Left lung (tissue), 10 donors: Measurements from ENCODE around the gene RGS14. TPM values are rescaled to one million over a fixed set of nuclear protein-coding genes. Genes with fewer than 3 reads are reported as not detected.
"Not testable (repeated sequence)": the region's sequence is repeated elsewhere in the genome, so short reads cannot be mapped to it uniquely, and the experiment has no call there.

ENCODE experiments used
- ATAC-seq: fragments of 200-7000 bp; cut with Tn5 transposase; one replicate; pipeline ENCODE4 v1.9.1; 2020; ENCODE audit warnings: moderate library complexity
- DNase-seq, 4 donors: peaks; one replicate each; pipeline ENCODE4 v3.0.0-alpha.2; 2013 to 2020
- H3K27ac ChIP-seq, 2 donors: fragments of 200-600 bp; sonication (generic) in 1 of 2; one replicate each; pipeline versions ENCODE4 v1.5.0 to v1.8.0; 2020 to 2021
- H3K27me3 ChIP-seq, 2 donors: fragments of 200-600 bp; sonication (generic) in 1 of 2; one replicate each; pipeline versions ENCODE4 v1.5.0 to v1.8.0; 2020 to 2021
- H3K36me3 ChIP-seq, 2 donors: fragments of 200-600 bp; sonication (generic) in 1 of 2; one replicate each; pipeline versions ENCODE4 v1.5.0 to v1.8.0; 2020 to 2021
- H3K4me1 ChIP-seq, 2 donors: fragments of 200-600 bp; one replicate each; pipeline ENCODE4 v1.8.0; 2021
- H3K4me3 ChIP-seq, 2 donors: fragments of 200-600 bp; sonication (generic) in 1 of 2; one replicate each; pipeline versions ENCODE4 v1.5.0 to v1.8.0; 2020 to 2021; ENCODE audit warnings: mild to moderate bottlenecking in 1 of 2
- H3K9me3 ChIP-seq, 2 donors: fragments of 200-600 bp; sonication (generic) in 1 of 2; one replicate each; pipeline versions ENCODE4 v1.5.0 to v1.8.0; 2020 to 2021
- CTCF ChIP-seq, 2 donors: fragments of 200-600 bp; sonication (generic) in 1 of 2; IDR thresholded peaks; one replicate each; pipeline versions ENCODE4 v1.5.0 to v1.8.0; 2021; ENCODE audit warnings: antibody characterized with exemption in 2 of 2
- intact Hi-C, 2 donors: fragments of 100-400 bp; cut with DNase I; formaldehyde crosslinking; loops; one replicate each; pipeline versions ENCODE4 v1.11.2 to v1.14.2; 2022
- polyA plus RNA-seq, 6 donors: library from polyadenylated mRNA; unstranded; fragments of 120-200 nt; gene quantifications; one replicate each; pipeline ENCODE4 v1.2.1, GENCODE V29; 2013; ENCODE audit not compliant: insufficient read length in 6 of 6
- total RNA-seq, 2 donors: library from RNA; stranded (reverse); fragmentation: NEBNext Ultra II Directional; extraction: Animal tissue kit (Norgen Biotek cat#: 25700); gene quantifications; one replicate each; pipeline ENCODE4 v1.2.1, GENCODE V29; 2021
- donor health status: DM: no; HTN: yes; CAD: no.
- donor health status: DM: no; HTN: no; CAD: no.

RGS14 gene
- total and polyA plus RNA-seq, 8 donors, result 4.0 to 28.2 (median 8.1) TPM

GRCh38 chr5:177336112-177336511 is 21.6 kb upstream of the RGS14 start:
- ATAC-seq, result peak; percentile 40

GRCh38 chr5:177336603-177337494 is 20.9 kb upstream of the RGS14 start:
- DNase-seq, result peak in 1 of 4 donors; percentile 70
- Histone ChIP-seq H3K9me3 (no peaks in the 10 kb centered on the region), H3K4me1 (peaks cover 0 to 24% of the 10 kb centered on the region in 2 donors), H3K4me3 (no peak overlapping the region), H3K27me3 (no peaks in the 10 kb centered on the region), H3K27ac (no peak overlapping the region), H3K36me3 (peaks cover 0 to 87% of the 10 kb centered on the region in 2 donors)
- ATAC-seq, result no peak
- TF ChIP-seq CTCF (IDR thresholded peaks at IDR 0.05), result no peak
- intact Hi-C loops, result no loop called here

More at GRCh38 chr5:177336112-177336511, 21.6 kb upstream of the RGS14 start:
- Histone ChIP-seq H3K27me3 (no peaks in the 10 kb centered on the region), H3K9me3 (no peaks in the 10 kb centered on the region), H3K4me1 (peaks cover 0 to 24% of the 10 kb centered on the region in 2 donors), H3K27ac (no peak overlapping the region), H3K36me3 (peaks cover 0 to 87% of the 10 kb centered on the region in 2 donors), H3K4me3 (no peak overlapping the region)
- peak in 1 of 4 donors; percentile 55 for DNase-seq
- no peak for TF ChIP-seq CTCF (IDR thresholded peaks at IDR 0.05)
- intact Hi-C loops, result no loop called here

- ATAC-seq (no peak), DNase-seq (peak in 1 of 4 donors; percentile 71)
- Histone ChIP-seq H3K4me3 (no peak overlapping the region), H3K4me1 (peaks cover 0 to 20% of the 10 kb centered on the region in 2 donors), H3K36me3 (peaks cover 0 to 84% of the 10 kb centered on the region in 2 donors), H3K27ac (peak overlapping the region in 1 of 2 donors; percentile 72), H3K27me3 (no peaks in the 10 kb centered on the region), H3K9me3 (no peaks in the 10 kb centered on the region)
- intact Hi-C loops, result no loop called here
- TF ChIP-seq CTCF (IDR thresholded peaks at IDR 0.05), result no peak
These were observed 19.2 kb upstream of the RGS14 start for GRCh38 chr5:177338251-177339106.

GRCh38 chr5:177339107-177339638 is 18.6 kb upstream of the RGS14 start:
- DNase-seq (no peak), ATAC-seq (no peak)
- H3K36me3 ChIP-seq, result peaks cover 0 to 83% of the 10 kb centered on the region in 2 donors
- H3K27ac ChIP-seq, result peak overlapping the region in 1 of 2 donors; percentile 72
- TF ChIP-seq CTCF (IDR thresholded peaks at IDR 0.05), result no peak
- intact Hi-C loops, result no loop called here
- H3K27me3 ChIP-seq, result no peaks in the 10 kb centered on the region
- H3K4me1 ChIP-seq, result peaks cover 0 to 20% of the 10 kb centered on the region in 2 donors
- no peak overlapping the region for H3K4me3 ChIP-seq
- H3K9me3 ChIP-seq, result no peaks in the 10 kb centered on the region

GRCh38 chr5:177343000-177343399 is 14.7 kb upstream of the RGS14 start:
- H3K4me3 ChIP-seq, H3K9me3 ChIP-seq, H3K27ac ChIP-seq, intact Hi-C loops, ATAC-seq, H3K27me3 ChIP-seq: not testable (repeated sequence)
- DNase-seq, result peak in 1 of 4 donors; percentile 19
- H3K4me1 ChIP-seq, result peaks cover 0 to 41% of the 10 kb centered on the region in 2 donors
- H3K36me3 ChIP-seq, result peaks cover 0 to 80% of the 10 kb centered on the region in 2 donors
